H9 (cell line): ENCODE results near the gene TMEM41A. TPM values are rescaled to one million over a fixed set of nuclear protein-coding genes. Genes with fewer than 3 reads are reported as not detected.

Experiments
- DNase-seq: peaks from one replicate; pipeline ENCODE4 v3.0.0-alpha.2; 2017
- H2AFZ ChIP-seq: one replicate; pipeline ENCODE4 v1.6.1; 2013; ENCODE audit warnings: mild to moderate bottlenecking, low read length, control low read depth, moderate library complexity
- H2AK5ac ChIP-seq: 2 replicates; pipeline ENCODE4 v1.6.1; 2013; ENCODE audit warnings: low read length, control low read depth, mixed read lengths; ENCODE audit not compliant: insufficient read length
- H2BK120ac ChIP-seq: one replicate; pipeline ENCODE4 v1.6.1; 2013; ENCODE audit warnings: low read depth, mild to moderate bottlenecking, low read length, control low read depth, inconsistent platforms; ENCODE audit not compliant: poor library complexity, severe bottlenecking
- H2BK12ac ChIP-seq: 2 replicates; pipeline ENCODE4 v1.6.1; 2013; ENCODE audit warnings: low read length, control low read depth, mixed read lengths, low read depth; ENCODE audit not compliant: insufficient read length
- H2BK15ac ChIP-seq: 2 replicates; pipeline ENCODE4 v1.6.1; 2013; ENCODE audit warnings: low read depth, low read length, control low read depth
- H2BK20ac ChIP-seq: one replicate; pipeline ENCODE4 v1.6.1; 2013; ENCODE audit warnings: low read depth, mild to moderate bottlenecking, low read length, control low read depth, inconsistent platforms; ENCODE audit not compliant: poor library complexity, severe bottlenecking
- H2BK5ac ChIP-seq: 2 replicates; pipeline ENCODE4 v1.6.1; 2013; ENCODE audit warnings: low read length, control low read depth, mixed read lengths; ENCODE audit not compliant: insufficient read length
- H3K14ac ChIP-seq: 2 replicates; pipeline ENCODE4 v1.6.1; 2013; ENCODE audit warnings: low read length, control low read depth; ENCODE audit not compliant: insufficient read depth
- H3K18ac ChIP-seq: 2 replicates; pipeline ENCODE4 v1.6.1; 2013; ENCODE audit warnings: low read depth, mild to moderate bottlenecking, mixed read lengths, low read length, control low read depth; ENCODE audit not compliant: insufficient read length
- H3K23ac ChIP-seq: 2 replicates; pipeline ENCODE4 v1.6.1; 2013; ENCODE audit warnings: low read length, control low read depth, mixed read lengths, low read depth; ENCODE audit not compliant: insufficient read length
- H3K23me2 ChIP-seq: 2 replicates; pipeline ENCODE4 v1.6.1; 2013; ENCODE audit warnings: low read depth, mild to moderate bottlenecking, mixed read lengths, low read length, control low read depth; ENCODE audit not compliant: insufficient read length, poor library complexity, severe bottlenecking
- H3K27ac ChIP-seq: 2 replicates; pipeline ENCODE4 v1.5.1; 2013; ENCODE audit warnings: low read length, control low read depth, mixed read lengths, low read depth; ENCODE audit not compliant: insufficient read length
- H3K27me3 ChIP-seq: 2 replicates; pipeline ENCODE4 v1.6.1; 2013; ENCODE audit warnings: low read length, control low read depth, inconsistent platforms; ENCODE audit not compliant: insufficient read depth
- H3K4ac ChIP-seq: 2 replicates; pipeline ENCODE4 v1.6.1; 2013; ENCODE audit warnings: low read depth, mild to moderate bottlenecking, control low read depth, inconsistent platforms, low read length, moderate library complexity
- H3K4me1 ChIP-seq: 2 replicates; pipeline ENCODE4 v1.6.1; 2013; ENCODE audit warnings: low read length, control low read depth, inconsistent platforms; ENCODE audit not compliant: insufficient read depth
- H3K4me2 ChIP-seq: 2 replicates; pipeline ENCODE4 v1.6.1; 2013; ENCODE audit warnings: low read length, control low read depth, mixed read lengths; ENCODE audit not compliant: insufficient read length, insufficient read depth
- H3K56ac ChIP-seq: 2 replicates; pipeline ENCODE4 v1.6.1; 2013; ENCODE audit warnings: low read depth, mild to moderate bottlenecking, mixed read lengths, low read length, control low read depth; ENCODE audit not compliant: insufficient read length
- H3K79me1 ChIP-seq: 2 replicates; pipeline ENCODE4 v1.6.1; 2013; ENCODE audit warnings: low read depth, mild to moderate bottlenecking, moderate library complexity, low read length, control low read depth, inconsistent platforms; ENCODE audit not compliant: insufficient read depth, poor library complexity, severe bottlenecking
- H3K79me2 ChIP-seq: 2 replicates; pipeline ENCODE4 v1.6.1; 2013; ENCODE audit warnings: low read length, control low read depth, inconsistent platforms; ENCODE audit not compliant: insufficient read depth
- H3K9ac ChIP-seq: 2 replicates; pipeline ENCODE4 v1.6.1; 2013; ENCODE audit warnings: low read length, control low read depth, mixed read lengths; ENCODE audit not compliant: insufficient read length; ENCODE audit errors: extremely low read depth
- H3K9me3 ChIP-seq: one replicate; pipeline ENCODE4 v1.6.1; 2013; ENCODE audit warnings: low read depth, low read length, inconsistent platforms; ENCODE audit not compliant: control insufficient read depth
- H3T11ph ChIP-seq: one replicate; pipeline ENCODE4 v1.6.1; 2013; ENCODE audit warnings: mild to moderate bottlenecking, low read length, control low read depth, inconsistent platforms
- H4K20me1 ChIP-seq: one replicate; pipeline ENCODE4 v1.6.1; 2013; ENCODE audit not compliant: control insufficient read depth, insufficient read length, insufficient read depth
- H4K5ac ChIP-seq: 2 replicates; pipeline ENCODE4 v1.6.1; 2013; ENCODE audit warnings: low read depth, mild to moderate bottlenecking, mixed read lengths, low read length, control low read depth; ENCODE audit not compliant: insufficient read length
- H4K8ac ChIP-seq: replicated peaks from 2 replicates; pipeline ENCODE4 v1.6.1; 2013; ENCODE audit warnings: low read length, control low read depth, mixed read lengths, low read depth; ENCODE audit not compliant: insufficient read length
- H4K91ac ChIP-seq: 2 replicates; pipeline ENCODE4 v1.6.1; 2013; ENCODE audit warnings: low read depth, mild to moderate bottlenecking, moderate library complexity, mixed read lengths, low read length, control low read depth; ENCODE audit not compliant: insufficient read length
- H3K27ac Mint-ChIP-seq, 3 experiments: 2 replicates in 2 of 3; 3 replicates in 1 of 3; pipeline ENCODE4 v1.8.0; 2020 to 2021; ENCODE audit warnings: mixed read lengths in 3 of 3, mild to moderate bottlenecking in 1 of 3, moderate library complexity in 1 of 3
- H3K27me3 Mint-ChIP-seq: 2 replicates; pipeline ENCODE4 v1.8.0; 2021; ENCODE audit warnings: low read depth, mild to moderate bottlenecking, moderate library complexity, mixed read lengths
- H3K36me3 Mint-ChIP-seq, 3 experiments: 2 replicates in 2 of 3; 3 replicates in 1 of 3; pipeline ENCODE4 v1.8.0; 2020 to 2021; ENCODE audit warnings: low read depth in 3 of 3, mixed read lengths in 3 of 3; ENCODE audit not compliant: insufficient read depth in 1 of 3
- H3K4me1 Mint-ChIP-seq, 2 experiments: 2 replicates each; pipeline ENCODE4 v1.8.0; 2020; ENCODE audit warnings: mixed read lengths in 2 of 2
- H3K4me3 Mint-ChIP-seq, 2 experiments: 2 replicates in 1 of 2; 3 replicates in 1 of 2; pipeline ENCODE4 v1.8.0; 2020 to 2021; ENCODE audit warnings: mild to moderate bottlenecking in 2 of 2, mixed read lengths in 2 of 2, moderate library complexity in 1 of 2
- H3K9me3 Mint-ChIP-seq, 2 experiments: 2 replicates in 1 of 2; 3 replicates in 1 of 2; pipeline ENCODE4 v1.8.0; 2020; ENCODE audit warnings: mild to moderate bottlenecking in 2 of 2, mixed read lengths in 2 of 2, moderate library complexity in 1 of 2
- WGBS: extraction: QIAGEN DNeasy Blood & Tissue Kit; methylation state at CpG from one replicate; pipeline ENCODE4 v1.1.7; 2013; ENCODE audit warnings: missing lambda C conversion rate, low lambda C conversion rate, mixed read lengths; ENCODE audit not compliant: insufficient read length; ENCODE audit errors: extremely low coverage; 5-methylcytosine and 5-hydroxymethylcytosine counted together
- total RNA-seq: library from RNA; stranded (reverse); gene quantifications from 2 replicates; pipeline ENCODE4 v1.2.1, GENCODE V29; 2021
- TF ChIP-seq, protein P1 (sequence below): fragments of 200-600 bp; sonication (generic); conservative IDR thresholded peaks from 3 replicates; pipeline ENCODE4 v1.8.0; 2021; ENCODE audit warnings: antibody characterized with exemption, mild to moderate bottlenecking

Gene TMEM41A
- total RNA-seq, 1 experiment from 2014 or later: 23.9 TPM

DNA sequence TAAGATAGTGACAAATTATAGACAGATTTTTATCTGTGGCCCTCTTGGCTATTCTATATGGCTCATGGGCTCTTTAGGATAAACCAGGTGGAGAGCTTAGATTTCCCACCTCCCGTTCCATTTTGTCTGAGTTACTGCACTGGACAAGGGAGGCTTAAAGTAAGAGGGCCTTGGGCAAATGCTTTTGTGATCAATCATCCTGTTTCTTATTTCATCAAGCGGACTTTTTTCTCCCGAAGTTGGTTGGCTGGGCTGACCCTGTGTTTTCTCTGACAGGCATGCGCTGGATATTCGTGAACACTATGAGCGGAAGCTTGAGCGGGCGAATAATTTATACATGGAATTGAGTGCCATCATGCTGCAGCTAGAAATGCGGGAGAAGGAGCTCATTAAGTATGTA, 33.4 kb downstream of the TMEM41A start:
- Histone ChIP-seq H3K23ac (no peak overlapping the region), H2AFZ (no peak overlapping the region), H2AK5ac (no peak overlapping the region), H4K5ac (no peak overlapping the region), H3K27me3 (no peaks in the 10 kb centered on the region), H3K79me2 (no peaks in the 10 kb centered on the region), H3K23me2 (no peaks in the 10 kb centered on the region), H3K9me3 (no peaks in the 10 kb centered on the region), H3T11ph (no peak overlapping the region), H4K8ac (no peak overlapping the region), H3K9ac (no peak overlapping the region), H2BK120ac (no peak overlapping the region), H4K91ac (no peak overlapping the region), H2BK15ac (no peak overlapping the region), H3K56ac (no peak overlapping the region), H3K27ac (no peak overlapping the region), H3K79me1 (no peaks in the 10 kb centered on the region), H3K4ac (no peak overlapping the region), H2BK12ac (no peak overlapping the region), H3K4me1 (no peaks in the 10 kb centered on the region; the same call in 1 of the 2 replicates), H3K4me2 (no peak overlapping the region), H2BK5ac (no peak overlapping the region), H3K18ac (no peak overlapping the region), H4K20me1 (no peaks in the 10 kb centered on the region), H3K14ac (no peak overlapping the region), H2BK20ac (no peak overlapping the region)
- TF ChIP-seq, protein P1, sequence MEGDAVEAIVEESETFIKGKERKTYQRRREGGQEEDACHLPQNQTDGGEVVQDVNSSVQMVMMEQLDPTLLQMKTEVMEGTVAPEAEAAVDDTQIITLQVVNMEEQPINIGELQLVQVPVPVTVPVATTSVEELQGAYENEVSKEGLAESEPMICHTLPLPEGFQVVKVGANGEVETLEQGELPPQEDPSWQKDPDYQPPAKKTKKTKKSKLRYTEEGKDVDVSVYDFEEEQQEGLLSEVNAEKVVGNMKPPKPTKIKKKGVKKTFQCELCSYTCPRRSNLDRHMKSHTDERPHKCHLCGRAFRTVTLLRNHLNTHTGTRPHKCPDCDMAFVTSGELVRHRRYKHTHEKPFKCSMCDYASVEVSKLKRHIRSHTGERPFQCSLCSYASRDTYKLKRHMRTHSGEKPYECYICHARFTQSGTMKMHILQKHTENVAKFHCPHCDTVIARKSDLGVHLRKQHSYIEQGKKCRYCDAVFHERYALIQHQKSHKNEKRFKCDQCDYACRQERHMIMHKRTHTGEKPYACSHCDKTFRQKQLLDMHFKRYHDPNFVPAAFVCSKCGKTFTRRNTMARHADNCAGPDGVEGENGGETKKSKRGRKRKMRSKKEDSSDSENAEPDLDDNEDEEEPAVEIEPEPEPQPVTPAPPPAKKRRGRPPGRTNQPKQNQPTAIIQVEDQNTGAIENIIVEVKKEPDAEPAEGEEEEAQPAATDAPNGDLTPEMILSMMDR: no peak
- Mint-ChIP-seq H3K36me3 (no peaks in the 10 kb centered on the region), H3K27ac (no peak overlapping the region), H3K27me3 (no peaks in the 10 kb centered on the region), H3K9me3 (no peaks in the 10 kb centered on the region), H3K4me3 (no peak overlapping the region), H3K4me1 (peaks cover 5% of the 10 kb centered on the region in 2 experiments)
- DNase-seq: no peak
- no CpG with 5 or more reads among the region's 9 CpGs for WGBS
